Mesothelial cell of epicardium (in vitro differentiated cells): ENCODE results near the gene IL2RG. TPM values are rescaled to one million over a fixed set of nuclear protein-coding genes. Genes with fewer than 3 reads are reported as not detected.

Source experiments
- DNase-seq, 2 experiments: peaks; one replicate each; pipeline ENCODE4 v3.0.0; 2021; ENCODE audit warnings: low spot score in 2 of 2; ENCODE audit not compliant: unreplicated experiment in 2 of 2
- H3K27ac Mint-ChIP-seq: 2 replicates; pipeline ENCODE4 v1.8.0; 2021; ENCODE audit warnings: mixed read lengths
- H3K27me3 Mint-ChIP-seq: 2 replicates; pipeline ENCODE4 v1.8.0; 2021; ENCODE audit warnings: low read depth, mixed read lengths
- H3K36me3 Mint-ChIP-seq: 2 replicates; pipeline ENCODE4 v1.8.0; 2021; ENCODE audit warnings: mixed read lengths
- H3K4me1 Mint-ChIP-seq: 2 replicates; pipeline ENCODE4 v1.8.0; 2021; ENCODE audit warnings: mixed read lengths
- H3K4me3 Mint-ChIP-seq: 2 replicates; pipeline ENCODE4 v1.8.0; 2021; ENCODE audit warnings: mild to moderate bottlenecking, moderate library complexity, mixed read lengths
- H3K9me3 Mint-ChIP-seq: 2 replicates; pipeline ENCODE4 v1.8.0; 2021; ENCODE audit warnings: mixed read lengths
- CTCF ChIP-seq: fragments of 200-600 bp; sonication (generic); IDR thresholded peaks from one replicate; pipeline ENCODE4 v1.5.0; 2021; ENCODE audit warnings: antibody characterized with exemption; ENCODE audit not compliant: unreplicated experiment
- total RNA-seq: library from RNA; stranded (reverse); gene quantifications from 3 replicates; pipeline ENCODE4 v1.2.1, GENCODE V29; 2021

Gene IL2RG
- total RNA-seq, result 0.25 TPM in 1 of 3 replicates, not detected in the others

GRCh38 chrX:71111141-71111843 is at the start of gene IL2RG:
Gene IL2RG, minus strand, starts transcription at chrX:71111577. Its CDS starts 38 bp downstream, at chrX:71111539.
- no peaks in the 10 kb centered on the region for H3K27me3 Mint-ChIP-seq
- H3K4me1 Mint-ChIP-seq, result peaks cover 14% of the 10 kb centered on the region
- DNase-seq, result no peak
- no peak within 1 kb of the TSS for H3K4me3 Mint-ChIP-seq
- no peak within 1 kb of the TSS for H3K27ac Mint-ChIP-seq
- H3K9me3 Mint-ChIP-seq, result peaks cover 27% of the 10 kb centered on the region
- H3K36me3 Mint-ChIP-seq, result no peaks in the 10 kb centered on the region
- no peak for TF ChIP-seq CTCF

GRCh38 chrX:71160475-71160874 is 49.1 kb upstream of the IL2RG start:
- Mint-ChIP-seq H3K27me3 (no peaks in the 10 kb centered on the region), H3K4me3 (no peak overlapping the region), H3K36me3 (no peaks in the 10 kb centered on the region), H3K4me1 (no peaks in the 10 kb centered on the region), H3K27ac (no peak overlapping the region), H3K9me3 (peaks cover 16% of the 10 kb centered on the region)
- DNase-seq, result no peak
- TF ChIP-seq CTCF, result no peak

GRCh38 chrX:71159335-71159734 is 48.0 kb upstream of the IL2RG start:
- DNase-seq, result no peak
- no peaks in the 10 kb centered on the region for H3K27me3 Mint-ChIP-seq
- H3K4me3 Mint-ChIP-seq, result no peak overlapping the region
- H3K27ac Mint-ChIP-seq, result no peak overlapping the region
- TF ChIP-seq CTCF, result no peak
- peaks cover 16% of the 10 kb centered on the region for H3K9me3 Mint-ChIP-seq
- no peaks in the 10 kb centered on the region for H3K36me3 Mint-ChIP-seq
- no peaks in the 10 kb centered on the region for H3K4me1 Mint-ChIP-seq

GRCh38 chrX:71158603-71159002 is 47.2 kb upstream of the IL2RG start:
- H3K27ac Mint-ChIP-seq, result no peak overlapping the region

GRCh38 chrX:71154641-71155040 is 43.3 kb upstream of the IL2RG start:
- Mint-ChIP-seq H3K4me1 (no peaks in the 10 kb centered on the region), H3K27me3 (no peaks in the 10 kb centered on the region), H3K4me3 (no peak overlapping the region), H3K27ac (no peak overlapping the region), H3K9me3 (peaks cover 13% of the 10 kb centered on the region), H3K36me3 (no peaks in the 10 kb centered on the region)
- DNase-seq, result no peak
- no peak for TF ChIP-seq CTCF

More at GRCh38 chrX:71158603-71159002, 47.2 kb upstream of the IL2RG start:
- H3K27me3 Mint-ChIP-seq, result no peaks in the 10 kb centered on the region
- no peak overlapping the region for H3K4me3 Mint-ChIP-seq
- peaks cover 16% of the 10 kb centered on the region for H3K9me3 Mint-ChIP-seq
- no peaks in the 10 kb centered on the region for H3K36me3 Mint-ChIP-seq
- no peak for DNase-seq
- H3K4me1 Mint-ChIP-seq, result no peaks in the 10 kb centered on the region
- no peak for TF ChIP-seq CTCF
